Upper lobe of left lung (tissue), 4 donors: Measurements from ENCODE around the gene CFAP97.

Experiments used
- CTCF ChIP-seq, 6 experiments: fragments of 450-650 bp in 4 of 6; fragments of 200-600 bp in 2 of 6; sonication (generic) in 2 of 6; IDR thresholded peaks; one replicate each; pipeline ENCODE4 v1.5.1; 2016 to 2019; ENCODE audit warnings: antibody characterized with exemption in 6 of 6
- POLR2A ChIP-seq, 4 donors: fragments of 450-650 bp; IDR thresholded peaks; one replicate each; pipeline ENCODE4 v1.5.1; 2016 to 2017; ENCODE audit warnings: antibody characterized with exemption in 4 of 4, mild to moderate bottlenecking in 2 of 4
- POLR2AphosphoS5 ChIP-seq, 2 donors: sonication (generic); formaldehyde crosslinking; IDR thresholded peaks; one replicate each; pipeline ENCODE4 v1.5.1; 2017; ENCODE audit warnings: antibody characterized with exemption in 2 of 2

GRCh38 chr4:185138161-185138560 is 65.6 kb downstream of the CFAP97 start:
- TF ChIP-seq CTCF (IDR thresholded peaks at IDR 0.05) (no peak), POLR2A (IDR thresholded peaks at IDR 0.05) (no peak), POLR2AphosphoS5 (IDR thresholded peaks at IDR 0.05) (no peak)
